SU-DHL-6 (cell line): ENCODE data around the gene ZNF831.

Experiments
- CTCF ChIP-seq: fragments of 200-600 bp; sonication (generic); IDR thresholded peaks from one replicate; pipeline ENCODE4 v1.5.1; 2017; ENCODE audit warnings: antibody characterized with exemption, mild to moderate bottlenecking, low read length, moderate library complexity; ENCODE audit not compliant: insufficient read depth, poor library complexity, severe bottlenecking
- EZH2phosphoT487 ChIP-seq: fragments of 200-600 bp; sonication (generic), shearing (Covaris generic); conservative IDR thresholded peaks from 2 replicates; pipeline ENCODE4 v1.6.1; 2018; ENCODE audit warnings: mild to moderate bottlenecking, antibody characterized with exemption, low read length, moderate library complexity, mixed read lengths

- TF ChIP-seq CTCF (no peak), EZH2phosphoT487 (no peak)
Measured at GRCh38 chr20:59253779-59254319, 90.2 kb downstream of the ZNF831 start.
